Measurements from ENCODE around the gene PIK3R4.

PIK3R4 gene

DNA sequence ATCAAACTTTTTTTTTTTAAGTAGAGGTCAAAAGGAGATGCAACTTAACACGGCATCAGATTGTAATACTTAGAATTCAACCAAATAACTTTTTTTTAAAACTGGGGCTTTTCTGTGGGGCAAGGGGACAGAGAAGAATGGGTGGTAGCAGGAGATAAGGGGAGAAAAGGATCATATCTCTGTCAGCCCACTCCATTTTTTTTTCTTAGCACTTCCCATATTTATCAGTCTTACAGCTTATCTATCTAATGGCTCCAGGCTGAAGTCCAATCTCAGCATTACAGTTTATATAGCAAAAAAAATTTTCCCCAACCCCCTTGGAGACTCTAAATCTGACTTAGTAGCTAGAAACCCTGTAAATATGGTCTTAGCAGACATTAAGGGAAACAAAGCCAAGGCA, 69.3 kb downstream of the PIK3R4 start:
- DNase-seq (ENCODE audit: low spot score): no peak
- no peak for TF ChIP-seq CTCF (IDR thresholded peaks at IDR 0.05; ENCODE audit: extremely low read depth, missing control alignments)

DNA sequence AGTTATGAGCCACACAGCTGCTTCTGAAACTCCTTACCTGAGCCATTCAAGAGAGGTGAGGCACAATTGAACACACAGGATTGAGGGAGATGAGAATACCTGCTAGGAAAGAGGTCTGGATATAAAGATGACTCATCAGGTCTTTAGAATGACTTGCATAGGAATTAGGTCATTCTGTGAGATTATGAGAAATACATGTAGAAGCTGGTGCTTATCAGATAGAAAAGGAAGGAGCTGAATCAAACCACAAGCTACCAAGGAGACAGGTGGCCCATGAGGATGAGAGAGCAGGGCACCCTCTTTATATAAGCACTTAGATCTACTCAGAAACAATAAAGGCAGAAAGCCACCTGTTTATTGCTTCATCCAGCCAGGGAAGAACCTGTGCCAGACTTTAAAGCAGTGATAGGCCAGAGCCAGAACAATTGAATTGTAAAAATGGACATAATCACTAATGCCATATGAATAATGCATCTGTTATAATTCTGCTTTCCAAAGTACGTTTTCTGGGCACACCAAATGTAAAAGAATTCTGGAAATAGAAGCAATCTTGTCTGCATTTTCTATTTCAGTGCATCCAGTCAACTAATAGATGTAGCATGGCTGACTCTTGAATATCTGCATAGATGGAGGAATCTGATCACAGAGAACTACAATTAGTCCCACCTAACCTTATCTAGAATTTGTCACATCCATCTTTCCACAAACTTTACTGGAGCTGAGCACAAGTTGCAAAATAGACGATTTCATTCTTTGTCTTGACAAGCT, 74.9 kb downstream of the PIK3R4 start:
- no peak for TF ChIP-seq CTCF (IDR thresholded peaks at IDR 0.05; ENCODE audit: extremely low read depth, missing control alignments)

DNA sequence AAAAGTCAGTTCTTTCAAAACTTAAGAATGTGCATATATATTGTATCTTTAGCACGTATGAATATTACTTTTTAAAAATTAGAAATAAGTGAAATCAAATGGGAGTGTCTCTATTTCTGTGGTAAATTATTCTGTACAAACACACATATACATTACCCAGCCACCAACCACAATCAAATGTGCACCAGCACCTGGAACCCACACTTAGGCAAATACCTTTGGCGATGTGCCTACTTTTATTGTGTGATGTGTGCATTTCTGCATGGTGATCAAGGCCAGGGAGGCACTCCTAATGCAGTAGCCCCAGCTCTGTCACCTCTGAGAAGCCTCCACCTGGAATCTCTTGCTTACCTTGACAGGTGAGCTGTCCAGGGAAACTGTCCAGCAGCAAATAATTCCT, 76.9 kb downstream of the PIK3R4 start:
- no peak for TF ChIP-seq CTCF (IDR thresholded peaks at IDR 0.05; ENCODE audit: extremely low read depth, missing control alignments)
- no peak for DNase-seq (ENCODE audit: low spot score)

More for the DNA sequence above, 74.9 kb downstream of the PIK3R4 start:
- DNase-seq (ENCODE audit: low spot score): no peak

- no peak for DNase-seq (ENCODE audit: low spot score)
Observed at GRCh38 chr3:130663092-130663491, 83.5 kb downstream of the PIK3R4 start.

GRCh38 chr3:130662501-130662996, 84.1 kb downstream of the PIK3R4 start:
- TF ChIP-seq CTCF (IDR thresholded peaks at IDR 0.05; ENCODE audit: extremely low read depth, missing control alignments): no peak
- no peak for DNase-seq (ENCODE audit: low spot score)

More at GRCh38 chr3:130663092-130663491, 83.5 kb downstream of the PIK3R4 start:
- no peak for TF ChIP-seq CTCF (IDR thresholded peaks at IDR 0.05; ENCODE audit: extremely low read depth, missing control alignments)

- no peak for DNase-seq (ENCODE audit: low spot score)
- no peak for TF ChIP-seq CTCF (IDR thresholded peaks at IDR 0.05; ENCODE audit: extremely low read depth, missing control alignments)
Observed at GRCh38 chr3:130661140-130661891, 85.3 kb downstream of the PIK3R4 start.

DNA sequence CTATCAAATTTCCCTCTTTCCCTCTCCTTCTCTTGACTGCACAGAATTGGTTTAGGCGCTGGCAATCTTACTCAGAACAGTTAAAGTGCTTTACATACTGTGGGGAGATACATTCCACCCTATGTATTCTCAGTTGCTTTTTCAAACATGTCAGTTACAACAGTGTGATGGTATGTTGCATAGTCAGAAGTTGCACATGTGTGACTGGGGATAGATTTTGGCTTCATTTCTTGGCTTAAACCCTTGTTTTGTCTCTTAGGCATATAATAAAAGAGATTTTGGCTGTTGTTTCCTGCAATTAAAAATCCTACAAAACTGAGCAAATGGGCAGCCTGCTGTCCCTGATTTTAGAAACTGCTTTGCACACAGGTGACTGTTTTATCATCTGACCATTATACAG, 86.7 kb downstream of the PIK3R4 start:
- DNase-seq (ENCODE audit: low spot score): no peak
- TF ChIP-seq CTCF (IDR thresholded peaks at IDR 0.05; ENCODE audit: extremely low read depth, missing control alignments): no peak
